HG03354 (cell line): ENCODE data around the gene HELZ.
"Not testable (repeated sequence)": the region's sequence is repeated elsewhere in the genome, so short reads cannot be mapped to it uniquely, and the experiment has no call there.

Source experiments
- ATAC-seq: cut with Tn5 transposase; IDR thresholded peaks from one replicate; pipeline ENCODE4 v1.9.1; 2021; ENCODE audit warnings: mild to moderate bottlenecking; ENCODE audit not compliant: unreplicated experiment, poor library complexity, severe bottlenecking

Gene HELZ

DNA sequence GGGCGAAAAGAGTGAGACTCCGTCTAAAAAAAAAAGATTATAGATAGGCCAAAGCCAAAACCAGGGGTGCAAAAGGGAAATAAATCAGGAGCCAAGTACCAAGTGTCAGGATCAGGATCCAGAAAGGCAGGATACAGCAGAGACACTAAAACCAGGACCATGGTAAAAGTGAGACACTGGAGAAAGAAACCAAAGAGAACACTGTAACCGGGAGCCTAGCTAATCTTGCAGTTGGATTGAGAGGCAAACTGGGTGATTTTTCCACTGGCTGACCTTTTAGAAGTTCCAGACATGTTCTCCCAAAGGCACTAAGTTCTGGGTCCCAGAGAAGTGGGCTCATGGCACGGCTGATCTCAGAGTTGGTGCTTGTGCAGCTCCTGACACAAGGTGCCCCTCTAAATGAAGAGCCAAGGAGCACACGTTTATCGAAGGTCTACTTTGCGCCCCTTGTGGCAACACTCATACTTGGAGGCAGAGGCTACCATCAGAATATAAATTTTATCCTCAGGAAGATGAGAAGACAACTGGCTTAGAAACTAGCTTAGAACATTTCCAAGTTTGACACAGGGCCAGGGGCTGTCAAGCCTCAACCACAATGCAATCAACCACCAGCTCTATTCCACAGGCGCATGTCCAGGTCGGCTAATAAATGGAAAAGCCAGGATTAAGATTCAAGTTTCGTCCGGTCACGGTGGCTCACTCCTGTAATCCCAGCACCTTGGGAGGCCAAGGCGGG lies 27.5 kb upstream of the HELZ start:
- ATAC-seq = no peak

- not testable (repeated sequence) for ATAC-seq
Measured at GRCh38 chr17:67271187-67271586, 26.2 kb upstream of the HELZ start.

- ATAC-seq = no peak
Measured at GRCh38 chr17:67270416-67270815, 25.4 kb upstream of the HELZ start.

DNA sequence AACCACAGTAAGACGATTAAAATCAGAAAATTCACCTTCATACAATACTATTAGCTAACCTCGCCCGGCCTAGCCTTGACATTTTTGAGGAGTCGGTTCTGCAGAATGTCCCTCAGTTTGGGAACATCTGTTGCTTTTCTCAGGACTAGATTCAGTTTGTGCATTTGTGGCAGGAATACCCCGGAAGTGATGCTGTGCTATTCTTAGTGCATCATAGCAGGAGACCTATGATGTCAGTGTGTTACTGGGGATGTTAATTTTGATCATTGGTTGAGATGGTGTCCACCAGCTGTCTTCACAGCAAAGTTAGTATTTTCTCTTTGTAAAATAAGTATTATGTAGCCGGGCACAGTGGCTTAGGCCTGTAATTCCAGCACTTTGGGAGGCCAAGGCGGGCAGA lies 21.5 kb upstream of the HELZ start:
- no peak for ATAC-seq

DNA sequence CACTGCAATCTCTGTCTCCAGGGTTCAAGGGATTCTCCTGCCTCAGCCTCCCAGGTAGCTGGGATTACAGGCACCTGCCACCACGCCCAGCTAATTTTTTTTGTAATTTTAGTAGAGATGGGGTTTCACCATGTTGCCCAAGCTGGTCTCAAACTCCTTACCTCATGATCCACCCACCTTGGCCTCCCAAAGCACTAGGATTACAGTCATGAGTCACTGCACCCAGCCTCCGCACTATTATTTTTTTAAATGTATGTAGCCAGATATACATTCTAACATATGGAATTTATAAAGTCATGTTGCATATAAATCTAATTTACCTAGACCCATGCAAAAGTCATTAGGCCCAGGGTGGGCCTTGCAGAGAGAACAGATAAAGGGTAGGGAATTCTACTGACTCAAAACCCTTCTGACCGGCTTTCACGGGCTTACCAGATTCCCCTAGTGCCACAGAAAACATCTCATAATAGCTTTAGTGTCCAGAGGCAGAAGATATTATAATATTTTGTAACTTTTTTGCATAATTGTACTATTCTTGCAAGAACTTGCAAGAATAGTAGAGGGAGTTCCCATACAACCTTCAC lies 20.5 kb upstream of the HELZ start:
- ATAC-seq = no peak

- no peak for ATAC-seq
Measured at GRCh38 chr17:67262435-67263117, 17.6 kb upstream of the HELZ start.

DNA sequence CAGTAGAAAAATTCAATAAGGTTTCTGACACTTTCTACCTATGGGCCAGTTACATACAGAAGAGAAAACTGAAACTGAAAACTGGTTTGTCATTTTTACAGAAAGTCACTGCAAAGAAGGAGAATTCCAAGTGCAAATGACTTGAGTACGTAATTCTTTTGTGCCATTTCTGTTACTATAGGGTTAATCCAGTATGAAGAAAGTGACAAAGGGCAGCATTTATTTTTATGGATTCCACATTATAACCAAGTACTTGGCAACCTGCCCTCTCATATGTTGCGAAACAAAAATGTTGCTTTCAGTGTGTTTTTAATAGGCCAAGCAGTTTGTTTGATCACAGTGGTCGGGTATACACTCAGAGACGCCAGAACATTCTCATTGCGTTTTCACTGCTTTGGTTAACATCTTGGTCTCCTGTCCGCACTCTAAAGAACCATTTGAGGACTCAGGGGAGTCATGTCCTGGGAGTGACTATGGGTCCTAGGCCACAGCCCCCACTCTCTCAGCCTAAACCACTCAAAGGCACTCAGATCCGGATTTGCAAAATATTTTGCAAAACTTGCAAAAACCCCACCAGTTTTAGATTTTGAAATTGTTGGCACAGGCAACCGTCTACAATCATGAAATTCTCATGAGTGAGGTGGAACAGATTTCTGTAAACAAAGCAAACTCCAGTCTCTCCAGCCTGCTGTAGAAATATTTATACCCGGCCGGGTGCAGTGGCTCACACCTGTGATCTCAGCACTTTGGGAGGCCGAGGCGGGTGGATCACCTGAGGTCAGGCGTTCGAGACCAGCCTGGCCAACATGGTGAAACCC lies 15.4 kb upstream of the HELZ start:
- no peak for ATAC-seq

- ATAC-seq = no peak
Measured at GRCh38 chr17:67258821-67259468, 13.9 kb upstream of the HELZ start.

DNA sequence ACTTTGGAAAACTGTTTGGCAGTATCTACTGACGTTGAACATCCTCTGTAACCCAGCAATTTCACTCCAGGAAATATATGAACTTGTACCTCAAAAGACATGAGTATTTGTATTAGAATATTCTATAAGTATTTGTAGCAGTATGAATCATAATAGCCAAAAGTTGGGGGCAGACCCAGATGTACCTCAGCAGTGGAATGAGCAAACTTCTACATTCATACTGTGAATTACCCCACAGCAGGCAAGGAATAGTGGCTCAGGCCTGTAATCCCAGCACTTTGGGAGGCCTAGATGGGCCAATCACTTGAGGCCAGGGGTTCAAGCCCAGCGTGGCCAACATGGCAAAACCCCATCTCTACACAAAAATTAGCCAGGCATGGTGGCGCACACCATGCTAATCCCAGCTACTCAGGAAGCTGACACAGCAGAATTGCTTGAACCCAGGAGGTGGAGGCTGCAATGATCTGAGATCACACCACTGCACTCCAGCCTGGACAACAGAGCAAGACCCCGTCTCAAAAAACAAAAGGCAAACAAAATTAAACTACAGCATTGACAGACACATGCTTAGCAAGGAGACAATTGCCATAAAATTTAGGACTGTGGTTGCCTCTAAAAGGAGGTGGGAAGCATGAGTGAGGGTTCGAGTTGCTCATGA lies 11.2 kb upstream of the HELZ start:
- no peak for ATAC-seq

DNA sequence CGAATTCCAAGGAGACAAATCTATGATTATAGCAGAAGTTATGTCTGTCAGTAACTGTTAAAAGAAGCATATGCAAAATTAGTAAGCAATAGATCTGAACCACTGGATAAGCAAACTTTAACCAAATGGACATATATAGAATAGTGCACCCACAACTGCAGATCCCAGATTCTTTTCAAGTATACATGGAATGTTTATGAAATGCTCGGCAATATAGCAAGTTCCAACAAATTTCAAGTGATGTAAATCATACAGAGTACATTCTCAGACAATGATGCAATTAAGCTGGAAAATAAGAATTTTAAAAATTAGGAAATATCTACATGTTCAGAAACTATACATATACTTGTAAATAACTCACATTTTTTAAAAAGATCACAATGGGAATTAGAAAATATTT lies 8.4 kb upstream of the HELZ start:
- no peak for ATAC-seq

DNA sequence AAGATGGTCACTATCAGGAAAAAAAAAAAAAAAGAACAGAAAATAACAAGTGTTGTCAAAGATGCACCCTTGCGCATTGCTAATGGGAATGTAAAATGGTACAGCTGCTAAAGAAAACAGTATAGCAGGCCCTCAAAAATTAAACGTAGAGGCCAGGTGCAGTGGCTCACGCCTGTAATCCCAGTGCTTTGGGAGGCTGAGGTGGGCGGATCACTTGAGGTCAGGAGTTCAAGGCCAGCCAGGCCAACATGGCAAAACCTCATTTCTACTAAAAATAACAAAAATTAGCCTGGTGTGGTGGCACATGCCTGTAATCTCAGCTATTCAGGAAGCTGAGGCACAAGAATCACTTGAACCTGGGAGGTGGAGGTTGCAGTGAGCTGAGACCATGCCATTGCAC lies 6.6 kb upstream of the HELZ start:
- not testable (repeated sequence) for ATAC-seq

DNA sequence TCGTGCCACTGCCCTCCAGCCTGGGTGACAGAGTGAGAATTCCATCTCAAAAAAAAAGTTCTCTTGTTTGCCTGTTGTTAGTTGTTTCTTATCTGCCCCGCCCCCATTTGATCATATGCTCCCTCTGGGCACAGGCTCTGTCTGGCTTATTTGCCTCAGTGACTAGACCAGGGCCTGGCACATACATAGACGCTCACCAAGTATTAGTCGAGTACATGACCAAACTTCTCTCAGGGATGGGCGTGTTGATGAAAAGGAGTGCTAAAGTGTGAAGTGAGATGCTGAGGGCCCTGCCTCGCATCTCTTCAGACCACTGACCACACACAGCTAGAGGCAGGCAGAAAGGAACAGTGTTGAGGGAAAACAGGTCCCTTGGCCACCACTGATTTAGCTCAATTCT lies 3.3 kb upstream of the HELZ start:
- no peak for ATAC-seq

GRCh38 chr17:67247416-67247900 lies 2.5 kb upstream of the HELZ start:
- ATAC-seq = no peak

DNA sequence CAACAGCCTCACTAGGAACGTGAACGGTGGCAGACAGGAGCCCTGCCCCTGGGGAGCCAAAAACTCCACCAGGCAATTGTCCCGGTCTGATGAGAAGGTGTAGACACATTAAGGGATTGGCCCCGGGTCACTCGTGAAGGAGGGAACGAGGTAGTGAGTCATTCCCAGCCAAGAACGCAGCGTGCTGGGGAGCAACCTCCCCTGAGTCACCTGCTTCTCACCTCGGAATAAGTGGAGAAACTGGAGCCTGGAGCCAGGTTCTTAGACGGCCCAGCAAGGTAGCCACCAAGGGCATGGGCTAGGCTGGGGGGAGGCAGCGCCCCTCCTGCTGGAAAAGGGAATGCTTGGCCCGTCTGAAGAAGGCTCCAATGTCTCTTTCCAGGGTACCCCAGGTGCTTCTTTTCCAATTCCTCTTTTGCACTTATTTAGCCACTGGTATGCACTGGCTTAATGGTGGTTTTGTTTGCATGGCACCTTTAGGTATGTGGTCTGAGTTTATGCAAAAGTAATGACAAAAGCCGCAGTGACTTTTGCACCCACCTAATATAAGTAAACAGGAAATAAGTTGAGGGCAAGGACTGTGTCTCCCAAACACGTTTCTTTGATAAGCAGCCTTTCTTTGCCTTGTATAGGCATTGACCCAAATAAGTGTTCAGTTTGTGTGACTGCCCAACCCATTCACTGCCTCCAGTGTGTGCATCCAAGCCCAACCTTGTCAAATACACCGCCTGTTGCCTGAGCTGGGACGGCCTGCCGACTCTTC lies 1.8 kb upstream of the HELZ start:
- peak; percentile 69 for ATAC-seq

- no peak for ATAC-seq
Measured at GRCh38 chr17:67246403-67246652, 1.3 kb upstream of the HELZ start.

GRCh38 chr17:67245694-67246402 lies 852 bp upstream of the HELZ start:
- no peak for ATAC-seq

- ATAC-seq = peak; percentile 30
Measured at GRCh38 chr17:67244431-67245072, 444 bp downstream of the HELZ start.

- ATAC-seq = no peak
Measured at GRCh38 chr17:67243284-67243683, 1.7 kb downstream of the HELZ start.
